Memory B cell (primary cell): ENCODE results near the gene LTBP3.
"Not testable (repeated sequence)": the region's sequence is repeated elsewhere in the genome, so short reads cannot be mapped to it uniquely, and the experiment has no call there.

Experiments used
- ATAC-seq: fragments of 150-1000 bp; cut with Tn5 transposase; 2 replicates; pipeline ENCODE4 v1.10.0; 2021; ENCODE audit warnings: low read depth, mild to moderate bottlenecking, moderate library complexity
- DNase-seq, 2 donors: peaks; one replicate each; pipeline ENCODE4 v3.0.0; 2022; ENCODE audit warnings: low spot score in 2 of 2
- H3K27ac Mint-ChIP-seq: one replicate; pipeline ENCODE4 v1.8.0; 2022; ENCODE audit warnings: mild to moderate bottlenecking, moderate library complexity, mixed read lengths
- H3K27me3 Mint-ChIP-seq: one replicate; pipeline ENCODE4 v1.8.0; 2022; ENCODE audit warnings: mixed read lengths
- H3K36me3 Mint-ChIP-seq: one replicate; pipeline ENCODE4 v1.8.0; 2022; ENCODE audit warnings: mild to moderate bottlenecking, mixed read lengths
- H3K4me1 Mint-ChIP-seq: one replicate; pipeline ENCODE4 v1.8.0; 2022; ENCODE audit warnings: mixed read lengths
- H3K4me3 Mint-ChIP-seq: one replicate; pipeline ENCODE4 v1.8.0; 2022; ENCODE audit warnings: mild to moderate bottlenecking, moderate library complexity, mixed read lengths
- H3K9me3 Mint-ChIP-seq: one replicate; pipeline ENCODE4 v1.8.0; 2022; ENCODE audit warnings: mixed read lengths

The LTBP3 gene

DNA sequence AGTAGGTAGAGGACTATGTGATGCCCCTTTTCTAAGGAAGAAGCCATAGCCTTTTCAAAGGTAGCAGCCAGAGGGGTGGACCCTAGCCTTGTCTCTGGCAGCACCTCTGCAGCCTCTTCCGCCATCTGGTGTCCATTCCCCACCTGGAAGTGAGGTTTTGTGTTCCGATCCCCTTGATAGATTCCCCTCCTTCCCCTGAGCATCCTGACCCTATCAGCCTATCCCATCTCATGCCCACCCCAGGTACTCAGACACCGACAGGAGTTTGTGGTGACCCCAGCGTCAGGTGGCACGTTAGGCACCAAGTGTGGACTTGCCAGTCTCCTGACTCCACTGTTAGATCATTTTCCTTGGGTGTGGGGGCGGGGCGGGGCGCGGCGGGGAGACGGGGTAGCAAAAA, 13.8 kb upstream of the LTBP3 start:
- Mint-ChIP-seq H3K27me3 (no peaks in the 10 kb centered on the region), H3K4me1 (peaks cover 49% of the 10 kb centered on the region), H3K27ac (peak overlapping the region; percentile 98)

DNA sequence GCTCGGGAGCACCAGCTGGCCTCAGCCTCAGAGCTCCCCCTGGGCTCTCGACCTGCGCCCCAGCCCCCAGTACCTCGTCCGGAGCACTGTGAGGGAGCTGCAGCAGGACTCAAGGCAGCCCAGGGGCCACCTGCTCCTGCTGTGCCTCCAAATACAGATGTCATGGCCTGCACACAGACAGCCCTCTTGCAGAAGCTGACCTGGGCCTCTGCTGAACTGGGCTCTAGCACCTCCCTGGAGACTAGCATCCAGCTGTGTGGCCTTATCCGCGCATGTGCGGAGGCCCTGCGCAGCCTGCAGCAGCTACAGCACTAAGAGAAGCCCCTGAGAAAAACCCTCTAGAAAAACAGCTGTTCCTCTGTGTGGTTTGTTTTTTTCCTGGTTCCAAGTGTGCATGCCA, 13.3 kb upstream of the LTBP3 start:
- H3K4me1 Mint-ChIP-seq: peaks cover 44% of the 10 kb centered on the region
- ATAC-seq (no peak), DNase-seq (no peak)
- peak overlapping the region; percentile 98 for H3K27ac Mint-ChIP-seq
- H3K4me3 Mint-ChIP-seq: peak overlapping the region; percentile 99
- peaks cover 6% of the 10 kb centered on the region for H3K36me3 Mint-ChIP-seq
- H3K27me3 Mint-ChIP-seq: no peaks in the 10 kb centered on the region
- no peaks in the 10 kb centered on the region for H3K9me3 Mint-ChIP-seq

More for the DNA sequence above, 13.8 kb upstream of the LTBP3 start:
- ATAC-seq (no peak), DNase-seq (no peak)
- peak overlapping the region; percentile 99 for H3K4me3 Mint-ChIP-seq
- H3K9me3 Mint-ChIP-seq: no peaks in the 10 kb centered on the region
- peaks cover 6% of the 10 kb centered on the region for H3K36me3 Mint-ChIP-seq

DNA sequence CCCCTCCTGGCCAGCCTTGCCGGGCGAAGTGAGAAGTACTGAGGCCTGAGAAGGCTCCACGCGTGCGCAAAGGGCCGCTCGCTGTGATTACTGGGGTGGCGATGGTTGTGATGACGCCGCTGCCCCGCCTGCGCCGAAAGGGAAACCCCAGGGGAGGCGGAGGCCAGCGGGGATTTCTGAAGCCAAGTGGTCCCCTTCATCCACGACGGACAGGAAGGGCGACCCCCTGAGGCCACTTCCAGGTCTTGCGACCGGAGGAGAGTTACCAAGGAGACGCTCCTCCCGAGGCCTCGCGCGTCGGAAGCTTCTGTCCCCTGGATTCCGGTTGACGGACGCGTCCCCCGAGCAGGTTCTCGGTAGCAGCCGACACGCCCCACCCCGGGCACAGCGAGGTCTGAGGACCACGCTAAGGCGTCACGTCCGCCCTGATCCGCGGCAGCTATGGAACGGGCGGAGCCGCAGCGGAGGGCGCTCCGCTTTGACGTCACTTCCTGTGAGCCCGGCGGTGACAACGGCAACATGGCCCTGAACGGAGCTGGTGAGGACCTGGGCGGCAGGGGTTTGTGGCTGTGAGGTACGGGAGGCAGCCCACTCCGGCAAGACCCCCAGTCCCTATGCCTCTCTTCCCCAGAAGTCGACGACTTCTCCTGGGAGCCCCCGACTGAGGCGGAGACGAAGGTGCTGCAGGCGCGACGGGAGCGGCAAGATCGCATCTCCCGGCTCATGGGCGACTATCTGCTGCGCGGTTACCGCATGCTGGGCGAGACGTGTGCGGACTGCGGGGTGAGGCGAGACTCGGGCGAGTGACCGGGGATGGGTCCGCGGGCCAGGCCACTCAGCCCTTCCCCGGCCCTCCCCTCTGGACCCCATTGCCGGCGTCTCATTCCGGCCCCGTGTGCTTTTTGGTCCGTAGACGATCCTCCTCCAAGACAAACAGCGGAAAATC, 12.1 kb upstream of the LTBP3 start, which contains the start of gene ZNRD2:
ZNRD2 (plus strand) TSS at position 505 of the 946 bp plus-strand sequence; CDS start at position 520, 15 bp downstream.
- H3K4me3 Mint-ChIP-seq: peak within 1 kb of the TSS; percentile 99
- H3K36me3 Mint-ChIP-seq: peaks cover 6% of the 10 kb centered on the region
- peak within 1 kb of the TSS; percentile 94 for H3K27ac Mint-ChIP-seq
- ATAC-seq (peak; percentile 73), DNase-seq (peak; percentile 93 to 96)
- H3K9me3 Mint-ChIP-seq: no peaks in the 10 kb centered on the region
- H3K4me1 Mint-ChIP-seq: peaks cover 48% of the 10 kb centered on the region
- H3K27me3 Mint-ChIP-seq: no peaks in the 10 kb centered on the region

DNA sequence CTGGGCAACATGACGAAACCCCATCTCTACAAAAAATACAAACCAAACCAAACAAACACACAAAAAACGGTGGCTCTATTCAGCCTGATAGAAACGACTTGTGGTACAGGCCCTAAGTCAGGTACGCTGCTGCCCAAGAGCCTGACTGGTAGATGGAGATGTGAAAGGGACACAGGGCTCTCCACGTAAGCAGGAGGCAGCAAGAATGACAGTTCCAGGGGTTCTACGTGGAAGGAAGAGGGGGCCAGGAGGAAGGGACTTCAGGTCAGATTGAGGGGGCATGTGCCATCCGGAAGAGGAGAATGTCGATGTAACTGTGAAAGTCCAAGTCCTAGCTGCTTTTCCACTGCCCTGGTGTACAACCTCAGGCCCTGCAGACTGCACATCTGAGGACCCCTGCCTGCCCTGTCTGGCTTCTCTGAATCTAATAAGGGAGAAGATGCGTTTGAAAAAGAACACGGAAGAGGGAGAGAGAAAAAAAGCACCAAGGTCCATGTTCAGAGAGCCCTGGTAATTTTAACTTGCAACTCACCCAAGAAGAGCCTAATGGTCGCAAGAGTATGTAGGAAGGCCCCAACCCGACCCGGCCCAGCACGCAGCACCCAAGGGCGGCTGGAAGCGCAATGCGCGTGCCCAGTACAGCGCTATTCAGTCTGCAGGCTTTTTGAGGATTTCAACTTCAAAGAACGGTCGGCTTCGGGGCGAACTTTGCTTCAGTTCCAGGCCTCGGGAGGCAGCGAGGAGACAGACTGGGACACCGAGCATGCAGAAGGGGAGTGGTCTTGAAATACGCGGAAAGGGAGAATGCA, 11.2 kb upstream of the LTBP3 start:
- Mint-ChIP-seq H3K9me3 (no peaks in the 10 kb centered on the region), H3K4me1 (peaks cover 43% of the 10 kb centered on the region), H3K4me3 (peak overlapping the region; percentile 99), H3K27me3 (no peaks in the 10 kb centered on the region), H3K36me3 (peaks cover 6% of the 10 kb centered on the region), H3K27ac (peak overlapping the region; percentile 94)
- no peak for DNase-seq
- ATAC-seq: peak; percentile 23

DNA sequence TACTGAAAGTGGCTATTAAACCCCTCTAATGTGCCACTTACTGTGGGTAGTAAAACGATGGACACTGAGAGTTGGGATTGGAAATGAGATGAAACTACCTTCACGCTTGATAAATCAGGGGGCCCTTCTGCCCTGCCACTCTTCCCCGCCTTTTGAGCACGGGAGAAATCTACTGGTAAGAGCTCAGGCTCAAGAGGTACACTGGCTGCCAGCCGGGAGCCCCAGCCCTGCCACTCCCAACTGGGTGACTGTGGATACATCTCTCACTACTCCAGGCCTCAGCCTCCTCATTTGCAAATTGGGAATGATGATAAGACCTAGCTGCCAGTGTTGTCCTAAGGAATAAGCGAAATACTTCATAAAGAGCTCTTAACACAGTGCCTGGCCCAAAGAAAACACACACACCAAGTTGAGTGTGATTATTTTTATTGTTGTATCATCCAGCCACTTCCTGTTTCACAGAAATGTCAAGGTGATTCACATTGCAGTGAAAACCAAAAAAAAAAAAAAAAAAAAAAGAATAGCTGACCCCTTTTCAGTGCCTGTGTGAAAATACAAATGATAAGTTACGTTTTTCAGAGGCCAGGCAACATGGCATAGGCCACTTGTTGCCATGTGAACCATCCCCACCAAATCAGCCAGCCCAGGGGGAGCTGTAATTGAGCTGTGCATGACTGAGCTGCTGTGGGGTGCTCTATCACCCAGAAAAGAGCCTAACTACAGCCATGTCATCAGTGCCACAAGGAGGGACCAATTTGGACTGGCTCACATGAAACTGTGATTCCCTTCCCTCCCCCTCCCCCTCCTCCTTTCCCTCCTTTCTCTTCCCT, 7.7 kb upstream of the LTBP3 start:
- ATAC-seq: no peak
- H3K27me3 Mint-ChIP-seq: no peaks in the 10 kb centered on the region
- no peak for DNase-seq
- H3K9me3 Mint-ChIP-seq: no peaks in the 10 kb centered on the region
- peaks cover 6% of the 10 kb centered on the region for H3K36me3 Mint-ChIP-seq
- peak overlapping the region; percentile 79 for H3K27ac Mint-ChIP-seq
- peak overlapping the region; percentile 54 for H3K4me3 Mint-ChIP-seq
- peaks cover 22% of the 10 kb centered on the region for H3K4me1 Mint-ChIP-seq

DNA sequence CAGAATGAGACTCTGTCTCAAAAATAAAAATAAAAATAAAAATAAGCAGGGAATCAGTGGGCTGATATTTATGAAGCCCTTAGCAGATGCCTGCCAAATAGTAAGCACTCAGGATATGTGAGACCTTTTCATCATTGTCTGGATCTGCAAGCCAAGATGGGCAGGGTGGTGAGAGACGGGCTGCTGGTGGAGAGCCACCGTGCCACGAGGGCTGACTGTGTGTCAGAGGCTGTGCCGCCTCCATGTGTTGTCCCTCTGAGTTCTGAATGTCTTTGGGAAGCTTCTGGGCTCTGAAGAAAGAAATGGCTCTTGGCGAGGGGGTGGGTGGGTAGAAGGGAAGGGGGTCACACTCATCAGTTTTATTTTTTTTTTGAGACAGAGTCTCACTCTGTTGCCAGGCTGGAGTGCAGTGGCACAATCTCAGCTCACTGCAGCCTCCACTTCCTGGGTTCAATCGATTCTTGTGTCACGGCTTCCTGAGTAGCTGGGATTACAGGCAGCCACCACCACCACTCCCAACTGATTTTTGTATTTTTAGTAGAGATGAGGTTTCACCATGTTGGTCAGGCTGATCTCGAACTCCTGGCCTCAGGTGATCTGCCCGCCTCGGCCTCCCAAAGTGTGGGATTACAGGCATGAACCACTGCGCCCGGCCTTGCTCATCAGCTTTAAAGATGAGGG, 6.9 kb upstream of the LTBP3 start:
- not testable (repeated sequence) for H3K36me3 Mint-ChIP-seq, H3K27me3 Mint-ChIP-seq, DNase-seq, H3K4me3 Mint-ChIP-seq, ATAC-seq, H3K9me3 Mint-ChIP-seq
- peaks cover 24% of the 10 kb centered on the region for H3K4me1 Mint-ChIP-seq
- peak overlapping the region; percentile 79 for H3K27ac Mint-ChIP-seq

DNA sequence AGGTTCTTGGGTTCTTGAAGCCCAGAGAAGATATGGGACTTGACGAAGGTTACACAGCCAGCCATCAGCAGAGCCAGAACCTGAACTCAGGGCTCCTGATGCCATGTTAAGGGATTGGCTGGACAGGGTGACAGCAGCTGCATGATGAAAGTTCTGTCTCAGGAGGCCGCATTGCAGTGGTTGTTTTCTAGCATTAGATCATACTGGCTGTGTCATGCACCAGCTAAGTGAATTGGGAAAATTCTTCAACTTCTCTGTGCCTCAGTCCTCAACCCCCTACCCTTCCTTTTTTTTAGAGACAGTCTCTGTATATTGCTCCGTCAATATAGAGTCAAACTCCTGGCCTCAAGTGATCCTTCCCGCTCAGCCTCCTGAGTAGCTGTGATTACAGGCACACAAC, 5.4 kb upstream of the LTBP3 start:
- H3K9me3 Mint-ChIP-seq: no peaks in the 10 kb centered on the region
- H3K27me3 Mint-ChIP-seq: no peaks in the 10 kb centered on the region
- DNase-seq (no peak), ATAC-seq (no peak)
- H3K4me1 Mint-ChIP-seq: peaks cover 19% of the 10 kb centered on the region
- H3K36me3 Mint-ChIP-seq: peaks cover 4% of the 10 kb centered on the region
- H3K27ac Mint-ChIP-seq: no peak overlapping the region
- H3K4me3 Mint-ChIP-seq: no peak overlapping the region

DNA sequence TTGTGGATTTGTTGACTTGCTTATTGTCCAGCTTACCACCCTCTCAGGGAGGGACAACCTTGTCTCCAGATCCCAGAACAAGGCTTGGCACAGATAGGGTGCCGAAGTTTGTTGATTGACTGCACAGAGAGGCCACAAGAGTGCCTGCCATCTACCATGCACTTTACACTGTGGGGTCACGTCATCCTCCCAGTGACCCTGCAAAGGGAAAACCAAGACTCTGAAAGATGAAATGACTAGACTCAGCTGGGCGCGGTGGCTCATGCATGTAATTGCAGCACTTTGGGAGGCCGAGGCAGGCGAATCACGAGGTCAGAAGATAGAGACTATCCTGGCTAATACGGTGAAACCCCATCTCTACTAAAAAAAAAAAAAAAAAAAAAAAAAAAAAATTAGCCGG, 4.6 kb upstream of the LTBP3 start:
- H3K27ac Mint-ChIP-seq: no peak overlapping the region
- peaks cover 16% of the 10 kb centered on the region for H3K4me1 Mint-ChIP-seq
- H3K9me3 Mint-ChIP-seq: no peaks in the 10 kb centered on the region
- no peaks in the 10 kb centered on the region for H3K27me3 Mint-ChIP-seq
- no peak overlapping the region for H3K4me3 Mint-ChIP-seq
- DNase-seq (no peak), ATAC-seq (no peak)
- no peaks in the 10 kb centered on the region for H3K36me3 Mint-ChIP-seq

DNA sequence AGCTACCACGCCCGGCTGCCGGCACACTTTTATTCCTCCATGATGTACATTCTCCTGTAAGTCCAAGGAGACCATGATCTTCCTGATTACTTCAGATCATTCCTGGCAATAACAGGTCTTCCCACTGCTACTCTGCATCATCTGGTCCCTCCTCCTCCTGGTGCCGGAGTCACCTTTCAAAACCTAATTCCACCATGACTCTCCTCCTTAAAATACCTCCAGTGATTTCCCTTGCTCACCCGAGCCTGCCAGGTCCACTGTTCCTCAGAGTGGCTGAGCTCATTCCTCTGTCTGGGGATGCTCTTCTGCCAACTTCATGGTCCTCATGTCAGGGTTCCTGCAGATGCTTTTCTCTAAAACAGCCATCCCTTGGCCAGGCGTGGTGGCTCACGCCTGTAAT, 3.9 kb upstream of the LTBP3 start:
- H3K9me3 Mint-ChIP-seq: no peaks in the 10 kb centered on the region
- H3K36me3 Mint-ChIP-seq: no peaks in the 10 kb centered on the region
- no peak for ATAC-seq
- H3K4me1 Mint-ChIP-seq: peaks cover 21% of the 10 kb centered on the region
- H3K4me3 Mint-ChIP-seq: no peak overlapping the region
- H3K27ac Mint-ChIP-seq: no peak overlapping the region
- DNase-seq: no peak
- no peaks in the 10 kb centered on the region for H3K27me3 Mint-ChIP-seq

DNA sequence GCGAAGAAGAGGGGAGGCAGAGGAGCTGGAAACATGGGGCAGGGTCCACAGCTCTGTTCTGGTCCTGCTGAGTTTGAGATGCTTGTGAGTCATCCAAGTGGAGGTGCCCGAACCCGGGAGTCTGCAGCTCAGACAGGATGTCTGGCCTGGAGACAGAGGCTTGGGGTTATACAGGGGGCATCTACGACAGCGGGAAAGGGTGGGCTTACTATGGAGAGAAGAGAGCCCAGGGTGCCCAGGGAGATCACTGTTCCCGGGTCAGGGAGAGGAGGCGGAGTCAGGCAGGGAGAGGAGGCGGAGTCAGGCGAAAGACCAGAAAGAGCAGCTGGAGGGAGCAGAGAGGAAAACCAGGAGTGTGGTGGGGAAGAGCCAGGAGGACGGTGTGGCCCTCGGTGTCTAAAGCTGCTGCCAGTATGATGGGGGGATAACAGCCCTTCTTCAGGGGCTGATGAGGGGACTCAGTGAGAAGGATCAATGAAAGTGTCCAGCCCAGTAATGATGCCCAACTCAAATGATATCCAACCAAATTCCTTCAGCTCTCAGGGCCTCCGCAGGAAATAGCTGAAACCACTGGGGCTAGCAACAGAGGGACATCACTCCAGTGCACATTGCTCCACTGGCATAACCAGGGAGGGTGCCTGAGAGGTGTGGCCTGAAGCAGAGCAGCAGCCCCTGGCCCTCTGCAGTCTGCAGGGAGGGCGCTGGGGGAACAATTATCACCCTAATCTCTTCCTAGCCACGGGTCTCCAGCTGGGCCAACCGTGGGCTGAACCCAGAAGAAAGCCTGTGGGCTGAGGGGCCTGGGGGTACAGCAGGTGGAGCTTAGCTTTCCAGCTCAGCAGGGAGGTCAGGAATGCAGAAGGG, 2.6 kb upstream of the LTBP3 start:
- H3K4me3 Mint-ChIP-seq: no peak overlapping the region
- ATAC-seq: no peak
- H3K36me3 Mint-ChIP-seq: no peaks in the 10 kb centered on the region
- H3K4me1 Mint-ChIP-seq: peaks cover 22% of the 10 kb centered on the region
- H3K27ac Mint-ChIP-seq: peak overlapping the region; percentile 2
- H3K9me3 Mint-ChIP-seq: no peaks in the 10 kb centered on the region
- DNase-seq: no peak
- no peaks in the 10 kb centered on the region for H3K27me3 Mint-ChIP-seq

DNA sequence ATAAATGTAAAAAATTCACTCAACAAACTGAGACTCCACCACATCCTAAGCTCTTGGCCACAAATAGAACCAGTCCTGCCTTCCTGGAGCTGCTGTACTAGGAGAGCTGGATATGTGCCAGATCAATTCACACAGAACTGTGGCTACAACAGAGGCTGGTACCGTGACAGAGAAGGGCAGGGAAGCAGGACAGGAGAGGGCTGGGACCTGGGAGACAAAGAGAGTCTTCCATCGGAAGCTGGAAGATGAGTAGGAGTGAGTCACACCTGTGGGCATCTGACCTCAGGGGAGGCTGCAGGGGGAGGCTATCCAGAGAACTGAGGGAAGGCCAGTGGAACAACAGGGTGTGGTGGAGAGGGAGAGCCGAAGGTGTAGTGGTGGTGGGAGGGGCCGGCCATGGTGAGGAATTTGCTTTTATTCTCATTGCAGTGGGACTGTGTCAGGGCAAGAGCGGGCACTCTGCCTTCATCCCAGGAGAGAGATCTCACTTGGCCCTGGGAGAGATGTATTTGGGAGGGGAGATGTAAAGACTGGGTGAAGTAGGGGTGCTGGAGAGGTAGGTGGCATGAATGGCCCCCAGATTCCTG, 1.9 kb upstream of the LTBP3 start:
- H3K4me3 Mint-ChIP-seq: no peak overlapping the region
- no peak overlapping the region for H3K27ac Mint-ChIP-seq
- DNase-seq (no peak), ATAC-seq (no peak)
- no peaks in the 10 kb centered on the region for H3K9me3 Mint-ChIP-seq
- no peaks in the 10 kb centered on the region for H3K36me3 Mint-ChIP-seq
- peaks cover 23% of the 10 kb centered on the region for H3K4me1 Mint-ChIP-seq
- no peaks in the 10 kb centered on the region for H3K27me3 Mint-ChIP-seq

DNA sequence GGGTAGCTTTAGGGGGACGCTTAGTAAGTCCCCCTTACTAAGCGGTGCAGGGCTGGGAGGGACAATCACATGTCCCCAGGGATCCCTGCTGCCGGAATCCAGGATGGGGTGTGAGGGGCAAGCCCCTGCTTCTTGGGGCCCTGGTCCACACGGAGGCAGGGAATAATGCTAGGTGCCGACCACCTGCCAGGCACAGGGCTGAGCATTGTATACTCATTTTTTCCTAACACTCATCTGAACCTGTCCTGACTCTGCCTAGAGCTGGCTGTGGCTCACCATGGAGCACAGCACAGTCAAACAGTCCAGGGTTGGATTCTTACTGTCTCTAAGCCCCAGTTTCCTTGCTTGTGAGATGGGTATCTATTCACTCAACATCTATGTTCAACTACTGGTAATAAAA, 1.4 kb upstream of the LTBP3 start:
- Mint-ChIP-seq H3K9me3 (no peaks in the 10 kb centered on the region), H3K36me3 (no peaks in the 10 kb centered on the region), H3K4me3 (peak overlapping the region; percentile 14), H3K27me3 (no peaks in the 10 kb centered on the region), H3K4me1 (peaks cover 27% of the 10 kb centered on the region), H3K27ac (no peak overlapping the region)
- DNase-seq (no peak), ATAC-seq (no peak)
